Loucy (cell line): Measurements from ENCODE around the gene KRT26.

Experiments used
- H2AFZ ChIP-seq: fragments of 200-600 bp; sonication (generic); 2 replicates; pipeline ENCODE4 v1.6.0; 2016; ENCODE audit warnings: antibody characterized with exemption, mild to moderate bottlenecking, low read length, moderate library complexity
- H3F3A ChIP-seq: fragments of 200-600 bp; 2 replicates; pipeline ENCODE4 v1.6.0; 2016; ENCODE audit warnings: antibody characterized with exemption, low read depth, mild to moderate bottlenecking
- H3K27me3 ChIP-seq: fragments of 200-600 bp; sonication (generic); 2 replicates; pipeline ENCODE4 v1.6.1; 2014; ENCODE audit warnings: low read length, mild to moderate bottlenecking; ENCODE audit not compliant: insufficient read depth, poor library complexity, severe bottlenecking
- H3K36me3 ChIP-seq: fragments of 200-600 bp; sonication (generic); 2 replicates; pipeline ENCODE4 v1.6.1; 2016; ENCODE audit warnings: low read length; ENCODE audit not compliant: insufficient read depth
- H3K4me1 ChIP-seq: fragments of 200-600 bp; sonication (generic); 2 replicates; pipeline ENCODE4 v1.5.1; 2014; ENCODE audit warnings: low read length, mild to moderate bottlenecking; ENCODE audit not compliant: insufficient read depth, poor library complexity, severe bottlenecking
- H3K4me2 ChIP-seq: fragments of 200-600 bp; sonication (generic); 2 replicates; pipeline ENCODE4 v1.6.0; 2014; ENCODE audit warnings: antibody characterized with exemption, low read length, low read depth, mild to moderate bottlenecking; ENCODE audit not compliant: poor library complexity, severe bottlenecking
- H3K4me3 ChIP-seq: fragments of 200-600 bp; sonication (generic); 2 replicates; pipeline ENCODE4 v1.5.1; 2014; ENCODE audit warnings: low read length, mild to moderate bottlenecking, mixed read lengths; ENCODE audit not compliant: poor library complexity, severe bottlenecking
- H3K79me2 ChIP-seq: fragments of 200-600 bp; sonication (generic); 2 replicates; pipeline ENCODE4 v1.6.1; 2014; ENCODE audit warnings: low read length; ENCODE audit not compliant: insufficient read depth
- H3K9ac ChIP-seq: fragments of 200-600 bp; sonication (generic); 2 replicates; pipeline ENCODE4 v1.6.0; 2014; ENCODE audit warnings: mild to moderate bottlenecking, low read depth, low read length, moderate library complexity; ENCODE audit not compliant: poor library complexity, severe bottlenecking
- H3K9me2 ChIP-seq: fragments of 200-600 bp; sonication (generic); replicated peaks from 2 replicates; pipeline ENCODE4 v1.6.1; 2016; ENCODE audit warnings: low read depth, low read length, mixed read lengths
- H3K9me3 ChIP-seq: fragments of 200-600 bp; sonication (generic); 2 replicates; pipeline ENCODE4 v1.6.1; 2014; ENCODE audit warnings: mild to moderate bottlenecking, antibody characterized with exemption, low read length, low read depth; ENCODE audit not compliant: insufficient read depth
- H4K20me1 ChIP-seq: fragments of 200-600 bp; sonication (generic); 2 replicates; pipeline ENCODE4 v1.6.0; 2014; ENCODE audit warnings: antibody characterized with exemption, low read length, mild to moderate bottlenecking; ENCODE audit not compliant: insufficient read depth, poor library complexity, severe bottlenecking
- EZH2phosphoT487 ChIP-seq: fragments of 200-600 bp; IDR thresholded peaks from 2 replicates; pipeline ENCODE4 v1.6.1; 2018; ENCODE audit warnings: antibody characterized with exemption, mild to moderate bottlenecking, moderate library complexity, borderline replicate concordance
- TF ChIP-seq, protein P1 (sequence below): fragments of 200-600 bp; sonication (generic); conservative IDR thresholded peaks from 2 replicates; pipeline ENCODE4 v1.5.1; 2014; ENCODE audit warnings: mild to moderate bottlenecking, antibody characterized with exemption, low read length

The KRT26 gene

DNA sequence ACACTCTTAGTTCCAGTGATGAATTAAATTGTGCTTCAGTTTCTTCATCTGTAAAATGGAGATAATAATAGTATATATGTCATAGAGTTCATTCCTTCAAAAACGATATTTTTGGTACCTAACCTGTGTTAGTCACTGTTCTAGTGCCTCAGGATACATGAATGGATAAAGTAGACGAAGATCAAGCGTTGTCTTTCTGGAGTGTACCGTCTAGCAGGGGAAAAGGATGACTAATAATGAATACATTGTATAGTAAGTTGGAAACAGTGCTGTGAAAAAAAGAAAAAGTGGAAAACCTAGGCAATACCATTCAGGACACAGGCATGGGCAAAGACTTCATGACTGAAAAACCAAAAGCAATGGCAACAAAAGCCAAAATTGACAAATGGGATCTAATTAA is 41.8 kb upstream of the KRT26 start:
- Histone ChIP-seq H3K79me2 (peaks cover 14% of the 10 kb centered on the region), H3K4me3 (no peak overlapping the region), H3K9me2 (no peaks in the 10 kb centered on the region; the same call in 1 of the 2 replicates), H3K9ac (no peak overlapping the region), H3K4me2 (no peak overlapping the region), H3K9me3 (no peaks in the 10 kb centered on the region), H2AFZ (no peak overlapping the region), H3K36me3 (no peaks in the 10 kb centered on the region), H3K27me3 (peaks cover 66% of the 10 kb centered on the region), H3K4me1 (peaks cover 13% of the 10 kb centered on the region), H3F3A (peaks cover 4% of the 10 kb centered on the region; the same call in 1 of the 2 replicates), H4K20me1 (no peaks in the 10 kb centered on the region)
- no peak for TF ChIP-seq EZH2phosphoT487
- TF ChIP-seq, protein P1, sequence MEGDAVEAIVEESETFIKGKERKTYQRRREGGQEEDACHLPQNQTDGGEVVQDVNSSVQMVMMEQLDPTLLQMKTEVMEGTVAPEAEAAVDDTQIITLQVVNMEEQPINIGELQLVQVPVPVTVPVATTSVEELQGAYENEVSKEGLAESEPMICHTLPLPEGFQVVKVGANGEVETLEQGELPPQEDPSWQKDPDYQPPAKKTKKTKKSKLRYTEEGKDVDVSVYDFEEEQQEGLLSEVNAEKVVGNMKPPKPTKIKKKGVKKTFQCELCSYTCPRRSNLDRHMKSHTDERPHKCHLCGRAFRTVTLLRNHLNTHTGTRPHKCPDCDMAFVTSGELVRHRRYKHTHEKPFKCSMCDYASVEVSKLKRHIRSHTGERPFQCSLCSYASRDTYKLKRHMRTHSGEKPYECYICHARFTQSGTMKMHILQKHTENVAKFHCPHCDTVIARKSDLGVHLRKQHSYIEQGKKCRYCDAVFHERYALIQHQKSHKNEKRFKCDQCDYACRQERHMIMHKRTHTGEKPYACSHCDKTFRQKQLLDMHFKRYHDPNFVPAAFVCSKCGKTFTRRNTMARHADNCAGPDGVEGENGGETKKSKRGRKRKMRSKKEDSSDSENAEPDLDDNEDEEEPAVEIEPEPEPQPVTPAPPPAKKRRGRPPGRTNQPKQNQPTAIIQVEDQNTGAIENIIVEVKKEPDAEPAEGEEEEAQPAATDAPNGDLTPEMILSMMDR, result no peak

DNA sequence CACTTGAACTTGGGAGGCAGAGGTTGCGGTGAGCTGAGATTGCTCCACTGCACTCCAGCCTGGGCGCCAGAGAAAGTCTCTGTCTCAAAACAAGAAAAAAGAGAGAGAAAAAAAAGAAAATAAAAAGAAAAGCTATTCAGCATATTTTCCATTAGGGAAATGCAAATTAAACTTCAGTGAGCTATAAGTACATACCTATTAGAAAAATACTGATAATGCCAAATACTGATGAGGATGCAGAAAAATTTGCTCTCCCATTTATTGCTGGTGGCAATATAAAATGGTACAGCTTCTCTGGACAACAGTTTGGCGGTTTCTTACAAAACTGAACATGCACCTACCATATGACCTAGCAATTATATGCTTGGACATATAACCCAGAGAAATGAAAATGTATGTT is 40.6 kb upstream of the KRT26 start:
- H3K36me3 ChIP-seq, result no peaks in the 10 kb centered on the region
- H3K9me2 ChIP-seq, result no peaks in the 10 kb centered on the region; the same call in 1 of the 2 replicates
- H3K9ac ChIP-seq, result no peak overlapping the region
- no peaks in the 10 kb centered on the region for H4K20me1 ChIP-seq
- peaks cover 78% of the 10 kb centered on the region for H3K27me3 ChIP-seq
- H3K79me2 ChIP-seq, result peaks cover 5% of the 10 kb centered on the region
- H3K4me2 ChIP-seq, result no peak overlapping the region
- H3K9me3 ChIP-seq, result no peaks in the 10 kb centered on the region
- TF ChIP-seq EZH2phosphoT487, result no peak
- TF ChIP-seq, protein P1, result no peak
- peaks cover 3% of the 10 kb centered on the region; the same call in 1 of the 2 replicates for H3F3A ChIP-seq
- no peak overlapping the region for H3K4me3 ChIP-seq
- no peak overlapping the region for H2AFZ ChIP-seq
- peaks cover 5% of the 10 kb centered on the region for H3K4me1 ChIP-seq

DNA sequence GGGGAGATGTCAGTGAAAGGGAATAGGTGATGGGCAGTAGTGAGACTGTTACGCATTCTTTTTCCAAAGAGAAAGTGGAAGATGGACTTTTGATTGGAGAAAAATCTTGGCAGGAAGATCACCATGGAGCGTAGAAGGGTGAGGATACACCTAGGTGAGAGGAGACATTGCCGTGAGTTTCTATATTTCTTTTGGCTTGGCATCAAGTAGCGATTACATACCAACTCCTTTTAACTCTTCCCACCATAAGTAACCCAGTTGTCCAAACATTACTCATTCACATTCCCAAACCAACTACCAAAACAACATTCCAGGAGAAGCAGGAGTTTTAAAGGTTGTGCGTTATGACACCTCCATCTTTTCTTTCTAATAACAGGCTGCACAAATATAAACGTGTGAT is 38.5 kb upstream of the KRT26 start:
- H3K9me3 ChIP-seq, result no peaks in the 10 kb centered on the region
- H3K4me2 ChIP-seq, result no peak overlapping the region
- no peak overlapping the region for H2AFZ ChIP-seq
- no peak overlapping the region for H3K9ac ChIP-seq
- no peaks in the 10 kb centered on the region for H3K79me2 ChIP-seq
- H4K20me1 ChIP-seq, result no peaks in the 10 kb centered on the region
- H3K36me3 ChIP-seq, result no peaks in the 10 kb centered on the region
- no peaks in the 10 kb centered on the region for H3F3A ChIP-seq
- peaks cover 88% of the 10 kb centered on the region for H3K27me3 ChIP-seq
- no peak for TF ChIP-seq EZH2phosphoT487
- TF ChIP-seq, protein P1, result no peak
- H3K9me2 ChIP-seq, result no peaks in the 10 kb centered on the region
- H3K4me1 ChIP-seq, result no peaks in the 10 kb centered on the region
- no peak overlapping the region for H3K4me3 ChIP-seq
